Gastrocnemius medialis (tissue), 4 donors: ENCODE data around the gene RANBP17. TPM values are rescaled to one million over a fixed set of nuclear protein-coding genes. Genes with fewer than 3 reads are reported as not detected.

Experiments used
- ATAC-seq, 2 donors: fragments of 150-250 bp; one replicate each; pipeline ENCODE4 v1.9.1; 2016
- DNase-seq, 2 donors: peaks; one replicate each; pipeline ENCODE4 v3.0.0-alpha.2; 2019
- H3K27ac ChIP-seq, 4 donors: fragments of 200-600 bp; sonication (generic); 1 replicate in 1 of 4; 2 replicates in 3 of 4; pipeline ENCODE4 v1.5.1; 2016 to 2018; ENCODE audit warnings: mild to moderate bottlenecking in 2 of 4, moderate library complexity in 1 of 4
- H3K27me3 ChIP-seq, 3 donors: fragments of 200-600 bp; sonication (generic) in 2 of 3; 1 replicate in 1 of 3; 2 replicates in 2 of 3; pipeline versions ENCODE4 v1.5.1 to v1.6.0; 2016 to 2019; ENCODE audit warnings: mild to moderate bottlenecking in 1 of 3, moderate library complexity in 1 of 3
- H3K36me3 ChIP-seq, 2 donors: fragments of 200-600 bp; sonication (generic) in 1 of 2; one replicate each; pipeline ENCODE4 v1.5.1; 2017 to 2018
- H3K4me1 ChIP-seq, 2 donors: fragments of 200-600 bp; sonication (generic) in 1 of 2; one replicate each; pipeline ENCODE4 v1.5.1; 2016 to 2017; ENCODE audit warnings: mild to moderate bottlenecking in 2 of 2
- H3K4me3 ChIP-seq, 4 donors: fragments of 200-600 bp; sonication (generic) in 3 of 4; 1 replicate in 1 of 4; 2 replicates in 3 of 4; pipeline ENCODE4 v1.5.1; 2016 to 2019; ENCODE audit warnings: mild to moderate bottlenecking in 2 of 4
- H3K9me3 ChIP-seq, 3 donors: fragments of 200-600 bp; sonication (generic) in 2 of 3; 1 replicate in 1 of 3; 2 replicates in 2 of 3; pipeline ENCODE4 v1.5.1; 2016 to 2019
- POLR2A ChIP-seq, 2 donors: fragments of 450-650 bp; IDR thresholded peaks; one replicate each; pipeline ENCODE4 v1.6.1; 2017; ENCODE audit warnings: antibody characterized with exemption in 2 of 2, mild to moderate bottlenecking in 2 of 2, moderate library complexity in 2 of 2
- in situ Hi-C, 4 donors: fragments of 200-750 bp; cut with MboI; loops; one replicate each; pipeline versions ENCODE4 v1.15.0 to v1.8.0; 2017; ENCODE audit warnings: low sequenced_read_pairs in 4 of 4
- intact Hi-C: fragments of 100-400 bp; cut with DNase I; formaldehyde crosslinking; loops from one replicate; pipeline ENCODE4 v1.15.1; 2023; ENCODE audit warnings: low total_unique reads
- total RNA-seq, 4 donors: library from RNA; depleted of rRNA; stranded (reverse); fragments of >200 nt; gene quantifications; one replicate each; pipeline versions ENCODE4 v1.1.0 to v1.2.3, GENCODE V29; 2016
- TF ChIP-seq, protein P1 (sequence below), 5 experiments: fragments of 450-650 bp in 3 of 5; fragments of 200-600 bp in 2 of 5; sonication (generic) in 2 of 5; IDR thresholded peaks in 4 of 5; conservative IDR thresholded peaks in 1 of 5; 1 replicate in 4 of 5; 2 replicates in 1 of 5; pipeline ENCODE4 v1.5.1; 2016 to 2019; ENCODE audit warnings: antibody characterized with exemption in 5 of 5, mild to moderate bottlenecking in 3 of 5, moderate library complexity in 3 of 5

Gene RANBP17
- total RNA-seq, 4 donors from 2014 or later, result 1.1 to 3.2 TPM; not detected in 2

DNA sequence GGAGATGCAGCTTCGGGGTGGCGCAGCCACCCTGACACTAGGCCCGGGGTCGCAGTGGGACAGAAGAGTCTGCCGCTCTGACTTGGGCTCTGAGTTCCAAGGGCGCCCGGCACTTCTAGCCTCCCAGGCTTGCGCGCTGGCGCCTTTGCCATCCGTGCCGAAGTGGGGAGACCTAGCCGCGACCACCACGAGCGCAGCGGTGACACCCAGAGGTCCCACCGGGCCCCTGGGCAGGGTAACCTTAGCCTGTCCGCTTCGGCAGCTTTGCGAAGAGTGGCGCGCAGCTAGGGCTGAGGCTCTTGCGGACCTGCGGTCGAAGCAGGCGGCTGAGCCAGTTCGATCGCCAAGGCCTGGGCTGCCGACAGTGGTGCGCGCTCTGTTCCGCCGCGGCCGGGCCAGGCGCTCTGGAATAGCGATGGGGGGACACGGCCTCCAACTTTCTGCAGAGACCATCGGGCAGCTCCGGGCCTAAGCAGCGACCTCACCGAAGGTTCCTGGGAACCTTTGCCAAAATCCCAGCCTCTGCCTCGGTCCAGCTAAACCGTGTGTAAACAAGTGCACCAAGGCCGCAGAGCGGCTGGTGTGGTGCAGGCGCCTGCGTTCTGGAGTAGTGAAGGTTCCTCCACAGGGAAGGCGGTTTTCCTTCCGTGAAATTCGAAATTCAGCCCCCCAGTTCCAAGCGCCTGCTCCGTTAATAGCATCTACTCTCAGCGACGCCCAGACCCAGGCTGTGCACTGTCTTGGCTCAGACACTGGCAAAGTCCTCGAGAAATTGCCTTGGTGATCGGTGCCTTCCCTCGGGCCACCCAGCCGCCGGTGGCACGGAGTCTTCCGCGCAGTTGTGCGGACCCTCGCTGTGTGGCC, 454.7 kb downstream of the RANBP17 start:
- Histone ChIP-seq H3K27ac (no peak overlapping the region), H3K4me1 (peaks cover 30 to 31% of the 10 kb centered on the region in 2 donors), H3K27me3 (peaks cover 76 to 100% (median 83%) of the 10 kb centered on the region in 3 donors), H3K9me3 (no peaks in the 10 kb centered on the region), H3K36me3 (no peaks in the 10 kb centered on the region), H3K4me3 (peak overlapping the region; percentile 0 to 39 (median 30))
- intact Hi-C loops, result no loop called here
- TF ChIP-seq, protein P1, sequence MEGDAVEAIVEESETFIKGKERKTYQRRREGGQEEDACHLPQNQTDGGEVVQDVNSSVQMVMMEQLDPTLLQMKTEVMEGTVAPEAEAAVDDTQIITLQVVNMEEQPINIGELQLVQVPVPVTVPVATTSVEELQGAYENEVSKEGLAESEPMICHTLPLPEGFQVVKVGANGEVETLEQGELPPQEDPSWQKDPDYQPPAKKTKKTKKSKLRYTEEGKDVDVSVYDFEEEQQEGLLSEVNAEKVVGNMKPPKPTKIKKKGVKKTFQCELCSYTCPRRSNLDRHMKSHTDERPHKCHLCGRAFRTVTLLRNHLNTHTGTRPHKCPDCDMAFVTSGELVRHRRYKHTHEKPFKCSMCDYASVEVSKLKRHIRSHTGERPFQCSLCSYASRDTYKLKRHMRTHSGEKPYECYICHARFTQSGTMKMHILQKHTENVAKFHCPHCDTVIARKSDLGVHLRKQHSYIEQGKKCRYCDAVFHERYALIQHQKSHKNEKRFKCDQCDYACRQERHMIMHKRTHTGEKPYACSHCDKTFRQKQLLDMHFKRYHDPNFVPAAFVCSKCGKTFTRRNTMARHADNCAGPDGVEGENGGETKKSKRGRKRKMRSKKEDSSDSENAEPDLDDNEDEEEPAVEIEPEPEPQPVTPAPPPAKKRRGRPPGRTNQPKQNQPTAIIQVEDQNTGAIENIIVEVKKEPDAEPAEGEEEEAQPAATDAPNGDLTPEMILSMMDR (IDR thresholded peaks at IDR 0.05 in 4 of 5, conservative IDR thresholded peaks at IDR 0.05 in 1 of 5), result no peak
- DNase-seq (no peak), ATAC-seq (no peak)
- in situ Hi-C loops, result no loop called here

- Histone ChIP-seq H3K36me3 (no peaks in the 10 kb centered on the region), H3K4me1 (peaks cover 24% of the 10 kb centered on the region in 2 donors), H3K27me3 (peaks cover 74 to 94% (median 81%) of the 10 kb centered on the region in 3 donors), H3K27ac (no peak overlapping the region), H3K4me3 (peak overlapping the region in 1 of 4 donors; percentile 39), H3K9me3 (no peaks in the 10 kb centered on the region)
- no peak for TF ChIP-seq POLR2A (IDR thresholded peaks at IDR 0.05)
- TF ChIP-seq, protein P1 (IDR thresholded peaks at IDR 0.05 in 4 of 5, conservative IDR thresholded peaks at IDR 0.05 in 1 of 5), result no peak
- DNase-seq (no peak), ATAC-seq (no peak)
- intact Hi-C loops, result no loop called here
- in situ Hi-C loops, result no loop called here
Measured at GRCh38 chr5:171317230-171317629, 455.4 kb downstream of the RANBP17 start.

DNA sequence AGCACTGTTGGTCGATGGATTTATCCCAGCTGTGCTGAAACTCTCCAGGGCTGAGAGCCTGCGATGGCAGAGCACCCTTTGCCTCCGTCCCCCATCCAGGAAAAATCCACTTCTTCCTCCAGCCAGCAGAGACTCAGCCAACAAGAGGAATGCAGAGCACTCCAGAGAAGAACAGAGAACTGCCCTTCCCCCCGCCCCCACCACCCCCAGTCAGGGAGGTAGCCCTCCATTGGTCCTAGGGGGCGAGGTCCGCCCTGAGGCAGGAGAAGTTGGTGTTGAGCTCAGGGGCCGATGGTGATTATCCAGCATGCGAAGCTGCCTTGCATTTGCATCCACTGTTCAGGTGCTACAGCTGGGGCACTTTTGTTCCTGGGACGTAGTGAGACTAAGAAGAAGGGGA, 456.2 kb downstream of the RANBP17 start:
- Histone ChIP-seq H3K9me3 (no peaks in the 10 kb centered on the region), H3K4me1 (peaks cover 17 to 18% of the 10 kb centered on the region in 2 donors), H3K36me3 (no peaks in the 10 kb centered on the region), H3K27me3 (peaks cover 74 to 89% (median 80%) of the 10 kb centered on the region in 3 donors), H3K4me3 (no peak overlapping the region), H3K27ac (no peak overlapping the region)
- ATAC-seq (no peak), DNase-seq (no peak)
- intact Hi-C loops (no loop called here), in situ Hi-C loops (no loop called here)
- TF ChIP-seq, protein P1 (IDR thresholded peaks at IDR 0.05 in 4 of 5, conservative IDR thresholded peaks at IDR 0.05 in 1 of 5), result no peak
- TF ChIP-seq POLR2A (IDR thresholded peaks at IDR 0.05), result no peak

DNA sequence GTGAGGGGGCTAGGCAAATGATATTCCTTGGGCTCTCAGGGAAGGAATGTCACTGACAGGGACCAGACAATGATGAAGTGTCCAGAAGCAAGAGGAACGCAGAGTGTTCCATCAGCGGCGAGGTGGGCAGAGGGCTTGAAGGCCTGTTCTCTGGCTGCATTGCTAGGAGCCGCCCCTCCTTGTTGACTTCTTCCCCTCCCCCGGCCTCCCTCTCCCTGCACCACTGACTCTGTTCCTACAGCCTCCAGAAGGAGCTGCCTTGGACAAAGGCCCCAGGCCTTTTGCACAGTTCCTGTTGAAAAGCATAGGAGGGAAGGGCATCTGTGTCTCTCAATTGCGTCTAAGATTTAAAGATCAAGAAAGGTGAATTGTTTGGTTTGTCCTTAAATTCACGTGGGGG, 459.6 kb downstream of the RANBP17 start:
- Histone ChIP-seq H3K36me3 (no peaks in the 10 kb centered on the region), H3K27ac (no peak overlapping the region), H3K4me1 (peaks cover 5% of the 10 kb centered on the region in 2 donors), H3K27me3 (peaks cover 63 to 80% (median 73%) of the 10 kb centered on the region in 3 donors), H3K9me3 (no peaks in the 10 kb centered on the region), H3K4me3 (no peak overlapping the region)
- in situ Hi-C loops, result no loop called here
- ATAC-seq, result no peak
- no peak for DNase-seq
- TF ChIP-seq, protein P1 (IDR thresholded peaks at IDR 0.05 in 4 of 5, conservative IDR thresholded peaks at IDR 0.05 in 1 of 5), result no peak
- no peak for TF ChIP-seq POLR2A (IDR thresholded peaks at IDR 0.05)
- intact Hi-C loops, result no loop called here
